Measurements from ENCODE around the gene AK4.

- TF ChIP-seq CTCF (IDR thresholded peaks at IDR 0.05) (no peak), ATF3 (CRISPR knock-in tag; conservative IDR thresholded peaks at IDR 0.05) (no peak), FOXK1 (CRISPR knock-in tag; IDR thresholded peaks at IDR 0.05) (no peak), ZNF232 (CRISPR knock-in tag; IDR thresholded peaks at IDR 0.05) (no peak), TCF7 (CRISPR knock-in tag; IDR thresholded peaks at IDR 0.05; ENCODE audit: low read depth) (no peak), NR1H2 (CRISPR knock-in tag; IDR thresholded peaks at IDR 0.05) (no peak), USF2 (CRISPR knock-in tag; IDR thresholded peaks at IDR 0.05) (no peak), IRF2 (CRISPR knock-in tag; IDR thresholded peaks at IDR 0.05; ENCODE audit: borderline replicate concordance, low read depth) (no peak), NFE2L1 (CRISPR knock-in tag; IDR thresholded peaks at IDR 0.05) (no peak), ZNF121 (CRISPR knock-in tag; IDR thresholded peaks at IDR 0.05) (no peak), MAX (CRISPR knock-in tag; IDR thresholded peaks at IDR 0.05) (no peak), ZNF138 (CRISPR knock-in tag; conservative IDR thresholded peaks at IDR 0.05) (no peak), ZNF263 (CRISPR knock-in tag; IDR thresholded peaks at IDR 0.05; ENCODE audit: low read depth) (no peak), ZNF219 (CRISPR knock-in tag; IDR thresholded peaks at IDR 0.05; ENCODE audit: borderline replicate concordance) (no peak)
Observed at GRCh38 chr1:65279070-65279779, 131.2 kb downstream of the AK4 start.
